Tibial artery (tissue), 4 donors: ENCODE results near the gene MYCT1.

Source experiments
- DNase-seq, 2 donors: peaks; one replicate each; pipeline ENCODE4 v3.0.0-alpha.2; 2019
- H3K27ac ChIP-seq, 2 donors: fragments of 200-600 bp; sonication (generic) in 1 of 2; 1 replicate in 1 of 2; 2 replicates in 1 of 2; pipeline ENCODE4 v1.5.1; 2018 to 2019; ENCODE audit warnings: mild to moderate bottlenecking in 1 of 2
- H3K27me3 ChIP-seq, 2 donors: fragments of 200-600 bp; sonication (generic) in 1 of 2; one replicate each; pipeline versions ENCODE4 v1.5.1 to v1.6.0; 2016 to 2019
- H3K36me3 ChIP-seq, 3 donors: fragments of 200-600 bp; sonication (generic) in 2 of 3; one replicate each; pipeline ENCODE4 v1.5.1; 2016 to 2019; ENCODE audit warnings: mild to moderate bottlenecking in 2 of 3
- H3K4me1 ChIP-seq, 4 donors: fragments of 200-600 bp; sonication (generic) in 2 of 4; 1 replicate in 3 of 4; 2 replicates in 1 of 4; pipeline ENCODE4 v1.5.1; 2016 to 2019
- H3K4me3 ChIP-seq, 2 donors: fragments of 200-600 bp; sonication (generic) in 1 of 2; 1 replicate in 1 of 2; 2 replicates in 1 of 2; pipeline ENCODE4 v1.5.1; 2018 to 2019; ENCODE audit warnings: mild to moderate bottlenecking in 2 of 2
- H3K9me3 ChIP-seq, 3 donors: fragments of 200-600 bp; sonication (generic) in 1 of 3; one replicate each; pipeline ENCODE4 v1.5.1; 2016 to 2019
- CTCF ChIP-seq, 2 experiments: fragments of 200-600 bp in 1 of 2; fragments of 450-650 bp in 1 of 2; IDR thresholded peaks; one replicate each; pipeline ENCODE4 v1.5.1; 2017 to 2019; ENCODE audit warnings: antibody characterized with exemption in 2 of 2, mild to moderate bottlenecking in 1 of 2, moderate library complexity in 1 of 2
- intact Hi-C: fragments of 100-400 bp; cut with DNase I; formaldehyde crosslinking; loops from one replicate; pipeline ENCODE4 v1.15.0; 2023; ENCODE audit warnings: low total_unique reads

Gene MYCT1

GRCh38 chr6:152697634-152698033 is at the start of gene MYCT1:
TSS of gene MYCT1 (plus strand) at chr6:152697897. CDS start at chr6:152697903, 6 bp downstream.
- H3K4me1 ChIP-seq, result no peaks in the 10 kb centered on the region
- no peaks in the 10 kb centered on the region for H3K27me3 ChIP-seq
- TF ChIP-seq CTCF (IDR thresholded peaks at IDR 0.05), result no peak
- no peak within 1 kb of the TSS for H3K27ac ChIP-seq
- no peaks in the 10 kb centered on the region for H3K36me3 ChIP-seq
- intact Hi-C loops, result no loop called here
- no peak for DNase-seq
- no peak within 1 kb of the TSS for H3K4me3 ChIP-seq
- no peaks in the 10 kb centered on the region for H3K9me3 ChIP-seq

GRCh38 chr6:152648105-152648504 is 49.6 kb upstream of the MYCT1 start:
- Histone ChIP-seq H3K36me3 (no peaks in the 10 kb centered on the region), H3K4me3 (no peak overlapping the region), H3K27me3 (no peaks in the 10 kb centered on the region), H3K27ac (no peak overlapping the region), H3K9me3 (no peaks in the 10 kb centered on the region), H3K4me1 (no peaks in the 10 kb centered on the region)
- DNase-seq, result no peak
- TF ChIP-seq CTCF (IDR thresholded peaks at IDR 0.05), result no peak
- intact Hi-C loops, result loop anchor here (2.0 kb wide), 1 partner anchor 79 kb away; no protein-coding TSS in a partner anchor

GRCh38 chr6:152651986-152652385 is 45.7 kb upstream of the MYCT1 start:
- Histone ChIP-seq H3K4me1 (no peaks in the 10 kb centered on the region), H3K9me3 (no peaks in the 10 kb centered on the region), H3K27ac (no peak overlapping the region), H3K36me3 (no peaks in the 10 kb centered on the region), H3K27me3 (no peaks in the 10 kb centered on the region), H3K4me3 (no peak overlapping the region)
- intact Hi-C loops, result no loop called here
- TF ChIP-seq CTCF (IDR thresholded peaks at IDR 0.05), result no peak
- no peak for DNase-seq

- no peak for TF ChIP-seq CTCF (IDR thresholded peaks at IDR 0.05)
- Histone ChIP-seq H3K27ac (no peak overlapping the region), H3K27me3 (no peaks in the 10 kb centered on the region), H3K4me1 (no peaks in the 10 kb centered on the region), H3K9me3 (no peaks in the 10 kb centered on the region), H3K4me3 (no peak overlapping the region), H3K36me3 (no peaks in the 10 kb centered on the region)
- intact Hi-C loops, result no loop called here
- no peak for DNase-seq
These were observed 35.9 kb upstream of the MYCT1 start for GRCh38 chr6:152661776-152662175.

- no peak overlapping the region for H3K4me3 ChIP-seq
- peak; percentile 9 to 26 for TF ChIP-seq CTCF (IDR thresholded peaks at IDR 0.05)
- H3K27ac ChIP-seq, result no peak overlapping the region
- H3K36me3 ChIP-seq, result no peaks in the 10 kb centered on the region
- no peak for DNase-seq
- no peaks in the 10 kb centered on the region for H3K27me3 ChIP-seq
- no peaks in the 10 kb centered on the region for H3K4me1 ChIP-seq
- intact Hi-C loops, result no loop called here
- H3K9me3 ChIP-seq, result no peaks in the 10 kb centered on the region
These were observed 27.8 kb upstream of the MYCT1 start for GRCh38 chr6:152669895-152670294.

- H3K27me3 ChIP-seq, result no peaks in the 10 kb centered on the region
- no peaks in the 10 kb centered on the region for H3K9me3 ChIP-seq
- no peak for TF ChIP-seq CTCF (IDR thresholded peaks at IDR 0.05)
- H3K4me3 ChIP-seq, result no peak overlapping the region
- H3K4me1 ChIP-seq, result no peaks in the 10 kb centered on the region
- no peak for DNase-seq
- no peak overlapping the region for H3K27ac ChIP-seq
- intact Hi-C loops, result no loop called here
- no peaks in the 10 kb centered on the region for H3K36me3 ChIP-seq
These were observed 26.5 kb upstream of the MYCT1 start for GRCh38 chr6:152671171-152671570.
